PC-3 (cell line): ENCODE measurements around the gene C1QTNF5.

Source experiments
- CTCF ChIP-seq: fragments of 300-600 bp; sonication (generic); conservative IDR thresholded peaks from 2 replicates; pipeline ENCODE4 v1.5.1; 2017; ENCODE audit warnings: antibody characterized with exemption, low read depth, mild to moderate bottlenecking, low read length
- EZH2 ChIP-seq: fragments of 300-600 bp; sonication (generic); IDR thresholded peaks from one replicate; pipeline ENCODE4 v1.6.1; 2017; ENCODE audit warnings: antibody characterized with exemption, mild to moderate bottlenecking, low read length; ENCODE audit not compliant: unreplicated experiment
- EZH2phosphoT487 ChIP-seq: fragments of 300-600 bp; sonication (generic); IDR thresholded peaks from 2 replicates; pipeline ENCODE4 v1.6.1; 2018; ENCODE audit warnings: mild to moderate bottlenecking, antibody characterized with exemption, low read length, borderline replicate concordance

GRCh38 chr11:119290894-119291497, 49.7 kb downstream of the C1QTNF5 start:
- TF ChIP-seq CTCF (no peak), EZH2 (no peak), EZH2phosphoT487 (no peak)
